RPMI8226 (cell line): Measurements from ENCODE around the gene TXNRD3.

Experiments used
- DNase-seq: peaks from one replicate; pipeline ENCODE4 v3.0.0-alpha.2; 2015

Gene TXNRD3

GRCh38 chr3:126581569-126581968 lies 73.4 kb downstream of the TXNRD3 start:
- no peak for DNase-seq

DNA sequence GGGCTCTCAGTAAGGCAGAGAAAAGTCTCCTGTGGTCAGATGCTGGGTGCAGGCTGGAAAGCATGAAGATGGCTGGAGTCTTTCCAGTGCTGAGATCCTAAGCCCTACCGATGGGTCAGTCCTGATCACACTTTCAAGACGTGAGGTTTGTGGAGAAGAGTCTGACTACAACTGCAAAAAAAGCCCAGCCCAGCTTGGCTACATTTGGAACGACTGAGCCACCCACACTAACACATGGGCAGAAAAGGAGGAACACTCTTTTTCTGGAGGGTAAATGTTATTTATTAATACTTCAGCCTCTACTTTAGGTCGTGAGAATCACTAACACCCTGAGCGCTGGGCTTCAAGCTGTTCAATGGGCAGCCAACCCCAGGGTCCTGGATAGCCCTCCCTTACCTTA lies 74.2 kb downstream of the TXNRD3 start:
- no peak for DNase-seq

DNA sequence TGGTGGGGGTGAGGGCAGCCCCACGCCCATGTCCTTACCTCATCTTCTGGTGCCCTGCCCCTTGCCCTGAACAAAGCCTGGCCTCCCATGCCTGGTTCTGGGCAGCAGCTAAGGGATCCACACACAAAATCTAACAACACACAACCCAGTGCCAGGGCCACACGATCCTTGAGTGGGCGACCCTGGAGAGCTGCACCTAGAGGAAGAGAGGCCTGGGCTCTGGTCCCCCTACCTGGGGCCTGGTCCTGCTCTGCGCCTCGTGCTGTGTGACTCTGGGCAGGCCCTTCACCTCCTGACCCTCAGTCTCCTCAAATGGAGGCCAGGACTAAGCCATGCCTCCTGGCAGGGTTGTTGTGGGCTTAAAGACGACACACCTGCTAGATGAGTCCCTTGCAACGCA lies 76.2 kb downstream of the TXNRD3 start:
- no peak for DNase-seq

GRCh38 chr3:126577261-126577660 lies 77.7 kb downstream of the TXNRD3 start:
- DNase-seq, result no peak

GRCh38 chr3:126573492-126574117 lies 81.3 kb downstream of the TXNRD3 start:
- DNase-seq, result no peak

DNA sequence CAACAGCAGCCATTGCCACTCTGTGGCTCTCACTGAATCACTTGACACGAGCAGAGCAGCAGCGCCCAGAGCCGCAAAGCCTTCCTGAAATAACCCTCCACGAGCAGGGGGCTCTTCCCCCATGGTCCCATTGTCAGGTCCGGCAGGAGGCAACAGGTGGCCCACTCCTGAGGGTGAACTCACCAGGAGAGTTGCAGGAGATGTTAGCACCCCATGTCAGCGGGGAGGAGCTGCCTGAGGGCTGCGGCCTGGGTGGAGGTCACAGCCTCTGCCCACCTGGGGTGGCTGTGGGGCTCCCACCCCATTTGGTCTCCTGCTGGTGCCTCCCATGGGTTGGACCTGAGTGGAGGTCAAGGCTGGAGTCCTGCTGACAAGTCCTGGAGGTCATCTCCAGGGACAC lies 83.8 kb downstream of the TXNRD3 start:
- DNase-seq, result no peak

DNA sequence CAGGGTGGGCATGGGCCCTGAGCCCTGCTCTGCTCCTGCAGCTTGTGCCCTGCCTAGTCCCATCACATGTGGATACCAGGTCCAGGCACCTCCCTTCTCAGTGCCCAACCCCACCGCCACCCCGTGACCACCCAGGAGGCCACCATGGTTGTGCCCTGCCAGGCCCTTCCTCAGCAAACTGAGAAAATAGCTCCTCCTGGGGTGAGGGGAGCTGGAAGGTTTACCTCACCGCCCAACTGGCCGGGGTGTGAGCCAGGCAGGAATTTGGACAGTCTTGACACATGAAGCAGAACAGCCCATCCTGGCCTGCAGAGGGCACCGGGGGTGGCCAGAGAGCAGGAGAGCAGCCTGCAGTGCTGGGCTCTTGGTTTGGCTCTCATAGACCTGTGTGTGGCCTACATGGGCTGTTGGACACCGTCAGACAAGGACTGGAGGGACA lies 84.8 kb downstream of the TXNRD3 start:
- DNase-seq, result no peak

- DNase-seq, result no peak
These were observed 85.4 kb downstream of the TXNRD3 start for GRCh38 chr3:126569390-126569975.

DNA sequence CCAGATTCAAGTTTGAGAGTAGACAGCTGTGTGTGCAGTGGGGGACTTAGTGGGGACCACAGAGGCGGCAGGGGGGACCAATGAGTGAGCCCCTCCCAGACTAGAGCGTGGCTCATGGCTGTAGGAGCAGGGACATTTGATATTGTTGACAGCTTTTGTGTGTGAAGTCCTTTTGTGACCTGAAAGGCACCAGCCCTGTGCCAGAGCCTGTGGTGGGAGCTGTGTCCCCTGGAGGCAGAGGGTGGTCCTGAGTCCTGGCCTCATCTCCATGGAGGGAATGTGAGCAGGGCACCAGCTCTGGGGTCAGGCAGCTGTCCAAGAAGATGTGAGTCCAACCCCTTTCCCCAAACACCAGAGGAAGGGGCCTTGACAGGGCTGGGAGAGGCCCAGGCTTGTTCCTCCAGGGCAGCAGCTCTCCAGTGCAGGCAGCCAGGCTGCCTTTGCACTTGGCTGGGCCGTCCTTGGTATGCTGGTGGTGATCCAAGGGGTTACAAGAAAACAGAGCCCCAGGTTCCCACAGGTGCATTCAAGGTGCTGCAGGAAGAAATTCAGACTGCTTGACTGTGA lies 86.1 kb downstream of the TXNRD3 start:
- DNase-seq, result no peak

DNA sequence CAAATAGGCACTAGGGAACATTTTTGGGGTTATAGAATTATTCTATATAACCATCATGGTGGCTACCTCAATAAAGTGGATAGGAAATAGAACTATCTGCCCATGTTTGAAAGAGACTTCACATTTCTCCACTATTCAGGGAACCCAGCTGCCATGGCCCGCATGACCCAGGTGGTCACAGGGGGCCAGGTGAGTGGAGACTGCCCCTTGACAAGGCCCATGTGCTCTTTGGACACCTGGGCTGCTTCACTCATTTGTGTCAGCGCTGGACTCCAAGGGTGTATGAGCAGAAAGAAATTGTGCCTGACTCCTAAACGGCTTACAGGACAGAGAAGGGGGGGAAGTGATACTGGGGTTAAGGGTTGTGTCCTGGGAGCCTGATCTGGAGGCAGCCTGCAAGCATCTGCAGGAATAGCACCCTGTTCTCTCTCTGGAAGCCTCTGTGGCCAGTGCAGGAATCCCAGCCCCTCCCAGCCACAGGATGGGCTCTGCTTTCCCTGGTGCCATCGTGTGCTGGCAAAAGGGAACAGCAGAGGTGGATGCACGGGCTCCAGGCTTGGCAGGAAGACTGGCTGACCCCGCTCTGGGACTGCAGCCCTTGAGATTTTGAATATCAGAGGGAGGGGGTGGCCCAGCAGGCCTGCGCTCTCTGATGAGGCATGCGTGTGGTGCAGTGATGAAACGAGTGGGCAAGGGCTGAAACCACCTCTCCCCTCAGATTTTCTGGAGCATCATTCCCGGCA lies 87.1 kb downstream of the TXNRD3 start:
- no peak for DNase-seq

DNA sequence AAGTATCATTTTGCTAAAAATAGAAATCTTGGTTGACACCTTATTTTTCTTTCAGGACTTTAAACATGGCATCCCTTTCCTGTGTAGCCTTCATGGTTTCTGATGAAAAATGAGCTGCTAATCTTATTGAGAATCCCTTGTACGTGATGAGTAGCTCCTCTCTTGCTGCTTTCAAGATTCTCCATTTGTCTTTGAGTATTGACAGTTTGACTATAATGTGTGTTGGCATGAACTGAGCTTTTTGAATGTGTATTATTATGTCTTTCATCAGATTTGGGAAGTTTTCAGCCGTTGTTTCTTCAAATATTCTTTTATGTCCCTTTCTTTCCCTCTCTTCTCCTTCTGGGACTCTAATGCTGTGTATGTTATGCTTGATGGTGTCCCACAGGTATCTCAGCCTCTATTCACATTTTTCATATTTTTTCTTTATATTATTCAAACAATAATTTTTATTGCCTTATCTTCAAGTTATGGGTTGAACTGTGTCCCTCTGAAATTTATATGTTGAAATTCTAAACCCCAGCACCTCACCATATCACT lies 92.1 kb downstream of the TXNRD3 start:
- DNase-seq, result no peak

GRCh38 chr3:126558336-126559071 lies 96.4 kb downstream of the TXNRD3 start, which contains the start of gene C3orf22:
Gene C3orf22 (minus strand): TSS chr3:126558932. CDS start chr3:126553390, 5,542 bp downstream.
- no peak for DNase-seq

- DNase-seq, result no peak
These were observed 97.2 kb downstream of the TXNRD3 start for GRCh38 chr3:126557761-126558160.

DNA sequence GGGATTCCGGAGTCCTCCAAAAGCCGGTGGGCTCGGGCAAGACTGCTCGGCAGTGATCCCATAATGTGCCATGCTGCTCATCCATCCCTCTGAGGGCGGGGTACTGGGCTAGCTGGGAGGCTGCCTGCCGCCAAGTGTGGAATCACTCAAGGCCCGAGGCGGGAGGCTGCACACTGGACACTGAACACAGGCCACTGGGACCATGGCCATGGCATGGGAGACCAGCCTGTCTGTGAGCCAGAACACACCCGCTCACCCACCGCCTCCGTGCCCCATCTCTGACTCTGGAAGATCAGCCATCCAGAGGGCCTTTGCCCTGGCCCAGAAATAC lies 97.5 kb downstream of the TXNRD3 start:
- DNase-seq, result no peak
